Right ventricle myocardium inferior (tissue), 1 donor: ENCODE measurements around the gene MIGA1. TPM values are rescaled to one million over a fixed set of nuclear protein-coding genes. Genes with fewer than 3 reads are reported as not detected.
"Not testable (repeated sequence)": the region's sequence is repeated elsewhere in the genome, so short reads cannot be mapped to it uniquely, and the experiment has no call there.

ENCODE experiments used
- ATAC-seq: fragments of 200-7000 bp; cut with Tn5 transposase; one replicate; pipeline ENCODE4 v1.9.1; 2020; ENCODE audit warnings: mild to moderate bottlenecking, moderate library complexity
- DNase-seq: peaks from one replicate; pipeline ENCODE4 v3.0.0; 2021; ENCODE audit errors: missing footprints
- intact Hi-C: fragments of 100-400 bp; cut with DNase I; formaldehyde crosslinking; loops from one replicate; pipeline ENCODE4 v1.11.0; 2022
- long read RNA-seq: library from polyadenylated mRNA; unstranded; transcript quantifications from one replicate; pipeline ENCODE4 v2.0.0, GENCODE V29; 2021
- total RNA-seq: library from RNA; stranded (reverse); fragmentation: NEBNext Ultra II Directional; extraction: Animal tissue kit (Norgen Biotek cat#: 25700); gene quantifications from one replicate; pipeline ENCODE4 v1.2.1, GENCODE V29; 2021
- donor health status: DM: no; HTN: yes; CAD: no; lungs with severe emphysema.

Gene MIGA1, protein sequence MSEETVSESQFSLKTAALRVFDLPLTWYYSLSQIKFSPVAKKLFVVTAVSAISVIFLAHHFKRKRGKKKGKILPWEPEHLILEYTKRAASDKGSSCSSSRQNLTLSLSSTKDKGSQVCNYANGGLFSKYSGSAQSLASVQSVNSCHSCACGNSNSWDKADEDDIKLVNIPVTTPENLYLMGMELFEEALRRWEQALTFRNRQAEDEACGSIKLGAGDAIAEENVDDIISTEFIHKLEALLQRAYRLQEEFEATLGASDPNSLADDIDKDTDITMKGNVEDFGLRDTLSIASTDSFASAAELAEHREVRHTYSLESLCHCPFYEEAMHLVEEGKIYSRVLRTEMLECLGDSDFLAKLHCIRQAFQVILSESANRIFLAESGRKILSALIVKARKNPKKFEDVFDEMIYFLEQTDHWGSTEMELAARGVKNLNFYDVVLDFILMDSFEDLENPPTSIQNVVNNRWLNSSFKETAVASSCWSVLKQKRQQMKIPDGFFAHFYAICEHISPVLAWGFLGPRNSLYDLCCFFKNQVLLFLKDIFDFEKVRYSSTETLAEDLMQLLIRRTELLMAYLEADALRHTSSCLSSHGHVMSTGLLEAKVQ
- total RNA-seq, result 9.9 TPM
- long read RNA-seq, result 0 reads

DNA sequence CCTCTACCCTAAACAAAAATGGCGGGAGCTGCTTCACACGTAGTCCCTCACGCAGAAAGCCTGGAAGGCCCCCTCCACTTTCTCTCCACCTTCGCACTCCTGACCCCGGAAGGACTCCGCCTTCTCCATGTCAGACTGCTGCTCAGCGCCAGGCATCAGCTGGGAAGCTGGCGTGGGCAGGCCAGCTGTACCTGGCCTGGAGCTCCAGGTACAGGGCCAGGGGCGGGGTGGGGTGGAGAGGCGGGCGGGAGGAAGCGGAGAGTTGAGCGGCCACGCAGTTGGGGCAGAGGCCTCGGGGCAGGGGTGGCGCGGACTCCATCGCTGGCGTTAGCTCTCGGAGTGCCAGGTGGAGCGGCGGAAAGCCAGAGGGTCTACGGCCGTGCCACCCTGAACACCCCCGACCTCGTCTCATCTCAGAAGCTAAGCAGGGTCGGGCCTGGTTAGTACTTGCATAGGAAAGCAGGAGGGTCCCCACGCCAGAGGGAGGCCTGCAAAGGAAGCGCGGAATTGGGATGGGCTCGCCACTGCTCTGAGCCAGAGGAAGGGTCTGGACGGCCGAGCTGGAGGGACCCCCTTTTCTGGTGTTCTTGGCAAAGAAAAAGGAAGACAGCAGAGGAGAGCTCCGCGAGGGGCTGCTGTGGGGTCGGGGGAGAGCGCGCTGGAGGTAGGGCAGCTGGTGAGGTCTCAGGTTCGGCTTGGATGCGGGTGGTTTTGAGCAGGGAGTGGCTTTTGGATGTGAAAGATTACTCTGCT, at the start of gene MIGA1:
MIGA1 (plus strand) TSS at position 121 of the 753 bp plus-strand sequence. CDS start 3,604 bp downstream, outside the sequence.
- ATAC-seq, result peak; percentile 99
- intact Hi-C loops, result loop anchor here (1.0 kb wide), 1 partner anchor 20 kb away; the partner anchor contains the start of gene USP33
- peak; percentile 90 for DNase-seq

DNA sequence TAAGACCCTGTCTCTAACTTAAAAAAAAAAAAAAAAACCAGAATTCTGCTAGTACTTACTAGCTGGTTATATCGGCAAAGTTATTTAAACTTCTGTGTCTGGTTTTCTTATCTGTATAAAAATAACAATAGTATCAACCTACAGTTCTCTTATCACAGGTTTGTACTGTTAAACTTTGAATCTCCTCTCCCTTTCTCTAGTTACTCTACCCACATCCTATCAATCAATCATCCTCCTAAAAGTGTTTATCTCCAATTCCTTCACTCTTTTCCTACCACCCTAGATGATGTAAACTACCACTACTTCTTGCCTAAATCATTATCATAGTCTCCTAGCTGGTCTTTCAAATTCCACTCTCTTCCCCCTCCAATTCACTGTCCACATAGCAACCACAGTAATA, 47.4 kb upstream of the MIGA1 start:
- no peak for ATAC-seq
- no peak for DNase-seq
- intact Hi-C loops, result no loop called here

DNA sequence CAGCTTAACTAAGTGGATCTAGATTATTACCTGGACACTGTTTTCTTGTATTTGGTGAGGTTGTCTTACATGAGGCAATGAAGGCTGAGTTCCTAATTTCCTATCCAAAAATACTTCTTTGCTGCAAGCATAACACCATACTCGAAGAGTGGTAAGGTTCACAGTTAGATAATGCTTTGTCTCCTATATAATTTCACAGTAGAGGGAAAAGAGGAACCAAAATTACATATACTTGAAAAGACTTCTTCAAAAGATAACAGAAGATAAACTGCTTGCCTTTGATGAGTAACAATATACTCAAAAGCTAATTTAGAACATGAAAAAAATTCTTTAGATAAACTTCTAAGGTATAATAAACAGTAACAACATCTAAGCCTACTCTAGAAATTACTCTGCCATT, 40.2 kb upstream of the MIGA1 start:
- no peak for ATAC-seq
- DNase-seq, result no peak
- intact Hi-C loops, result no loop called here

DNA sequence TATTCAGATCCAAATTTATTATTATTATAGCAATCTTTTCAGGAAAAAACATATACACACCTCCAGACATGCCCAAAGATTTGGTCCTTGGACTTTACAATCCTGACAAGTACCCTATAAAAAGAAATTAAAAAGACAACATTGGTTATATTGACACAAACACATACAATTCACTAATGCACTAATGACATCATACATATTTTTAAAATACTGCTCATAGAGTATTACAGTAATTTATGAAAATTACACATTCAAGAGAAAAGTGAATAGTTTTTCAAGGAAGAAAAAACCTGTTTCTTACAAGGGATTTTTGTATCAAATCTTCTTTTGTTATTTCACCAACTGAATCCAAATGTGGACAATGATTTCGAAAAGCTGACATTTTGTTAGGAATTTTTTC, 38.1 kb upstream of the MIGA1 start:
- intact Hi-C loops, result no loop called here
- no peak for ATAC-seq

DNA sequence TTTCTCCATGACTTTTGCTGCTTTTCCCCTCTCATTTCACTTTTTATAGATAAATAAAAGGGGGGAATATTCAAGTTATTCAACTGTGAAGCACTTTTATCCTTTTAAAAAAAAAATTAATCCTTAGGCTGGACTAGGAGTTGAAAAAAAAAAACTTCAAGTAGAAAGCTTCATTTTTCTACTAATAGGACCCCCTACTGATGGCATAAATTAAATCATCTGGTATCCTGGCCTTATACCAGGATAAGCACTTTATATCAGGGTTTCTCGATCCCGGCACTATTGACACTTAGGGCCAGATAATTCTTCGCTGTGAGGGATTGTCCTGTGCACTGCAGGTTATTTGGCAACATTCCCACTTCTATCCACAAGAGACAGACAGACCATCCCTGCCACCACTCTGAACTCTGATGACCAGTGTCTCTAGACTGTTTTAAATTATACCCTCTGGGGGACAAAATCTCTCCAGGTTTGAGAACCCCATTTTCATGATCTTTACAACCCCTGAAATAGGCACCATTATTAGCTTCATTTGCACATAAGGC, 37.4 kb upstream of the MIGA1 start:
- intact Hi-C loops, result no loop called here
- no peak for DNase-seq
- no peak for ATAC-seq

More for the DNA sequence above, 38.1 kb upstream of the MIGA1 start:
- no peak for DNase-seq

DNA sequence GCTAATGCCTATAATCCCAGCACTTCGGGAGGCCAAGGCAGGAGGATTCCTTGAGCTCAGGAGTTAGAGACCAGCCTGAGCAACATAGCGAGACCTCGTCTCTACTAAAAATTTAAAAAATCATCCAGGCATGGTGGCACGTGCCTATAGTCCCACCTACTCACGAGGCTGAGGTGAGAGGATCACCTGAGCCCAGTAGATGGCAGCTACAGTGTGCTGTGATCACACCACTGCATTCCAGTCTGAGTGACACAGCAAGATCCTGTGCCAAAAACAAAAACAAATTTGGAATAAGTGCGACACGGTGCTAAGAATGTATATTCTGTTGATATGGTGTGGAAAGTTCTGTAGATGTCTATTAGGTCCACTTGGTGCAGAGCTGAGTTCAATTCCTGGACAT, 34.9 kb upstream of the MIGA1 start:
- no peak for ATAC-seq
- no peak for DNase-seq
- intact Hi-C loops, result no loop called here

DNA sequence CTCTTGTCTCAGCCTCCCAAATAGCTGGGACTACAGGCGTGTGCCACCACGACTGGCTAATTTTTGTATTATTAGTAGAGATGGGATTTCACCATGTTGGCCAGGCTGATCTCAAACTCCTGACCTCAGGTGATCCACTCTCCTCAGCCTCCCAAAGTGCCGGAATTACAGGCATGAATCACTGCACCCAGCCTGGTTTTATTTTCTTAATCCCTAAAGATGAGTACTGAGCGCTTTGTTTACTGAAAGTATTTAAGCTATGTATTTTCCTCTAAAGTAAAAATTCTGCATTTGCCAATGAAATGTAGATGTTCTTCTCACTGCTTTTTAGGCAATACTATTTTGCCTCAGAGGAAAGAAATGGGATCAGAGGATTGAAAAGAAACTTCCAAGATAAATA, 30.0 kb upstream of the MIGA1 start:
- intact Hi-C loops, ATAC-seq, DNase-seq: not testable (repeated sequence)

DNA sequence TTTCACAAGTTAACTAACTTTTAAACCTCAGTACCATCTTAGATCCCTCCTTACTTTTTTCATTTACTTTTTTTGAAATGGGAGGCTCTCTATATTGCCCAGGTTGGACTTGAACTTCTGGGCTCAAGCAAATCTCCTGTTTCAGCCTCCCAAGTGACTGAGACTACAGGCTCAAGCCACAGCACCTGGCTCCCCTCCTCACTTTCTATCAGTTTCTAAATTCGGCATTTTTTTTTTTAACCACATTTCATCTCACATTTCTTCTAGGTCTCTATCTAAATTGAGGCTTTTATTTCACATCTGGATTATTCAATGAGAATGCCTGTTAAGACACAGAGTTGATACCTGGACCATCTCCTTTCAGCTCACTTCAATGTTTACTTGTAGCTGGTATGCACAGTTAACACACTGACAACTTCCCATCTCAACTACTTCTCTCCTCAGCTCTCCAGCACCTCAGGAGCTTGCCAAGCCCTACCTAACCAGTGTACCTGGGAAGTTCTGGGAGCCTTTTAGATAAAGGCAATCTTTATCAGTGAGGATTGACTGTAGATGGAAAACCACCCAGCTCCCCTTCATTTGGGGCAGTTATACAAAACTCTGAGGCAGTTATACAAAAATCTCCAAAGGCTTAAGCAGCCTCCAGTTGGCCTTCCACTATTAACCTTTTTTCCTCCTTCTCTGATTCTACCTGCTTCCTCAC, 23.2 kb upstream of the MIGA1 start:
- intact Hi-C loops, result loop anchor here (10.0 kb wide), 1 partner anchor 359 kb away; no protein-coding TSS in a partner anchor
- ATAC-seq (no peak), DNase-seq (no peak)

DNA sequence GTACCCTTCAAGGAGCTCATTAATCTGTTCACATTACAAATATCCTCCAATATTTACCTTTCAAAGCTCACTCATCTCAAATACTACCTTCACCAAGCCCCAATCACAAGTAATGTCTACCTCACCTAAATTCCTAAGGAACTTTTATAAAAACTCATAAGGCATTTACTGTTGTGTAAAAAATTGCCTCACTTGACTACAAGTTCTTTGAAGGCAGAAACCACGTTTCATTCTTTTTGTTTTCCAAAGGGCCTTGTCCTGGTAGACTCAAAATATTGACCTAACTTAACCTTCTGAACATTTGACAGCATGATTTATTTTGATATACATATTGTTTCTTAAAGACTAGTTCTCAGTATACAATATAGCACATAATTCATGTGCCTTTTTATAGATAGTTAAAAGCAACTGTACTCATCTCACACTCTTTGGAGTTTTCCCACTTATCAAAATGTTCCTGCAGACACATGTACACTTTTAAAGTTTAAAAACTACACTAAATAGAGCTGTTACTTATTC, 22.3 kb upstream of the MIGA1 start:
- no peak for ATAC-seq
- DNase-seq, result no peak
- intact Hi-C loops, result loop anchor here (10.0 kb wide), 1 partner anchor 358 kb away; no protein-coding TSS in a partner anchor

DNA sequence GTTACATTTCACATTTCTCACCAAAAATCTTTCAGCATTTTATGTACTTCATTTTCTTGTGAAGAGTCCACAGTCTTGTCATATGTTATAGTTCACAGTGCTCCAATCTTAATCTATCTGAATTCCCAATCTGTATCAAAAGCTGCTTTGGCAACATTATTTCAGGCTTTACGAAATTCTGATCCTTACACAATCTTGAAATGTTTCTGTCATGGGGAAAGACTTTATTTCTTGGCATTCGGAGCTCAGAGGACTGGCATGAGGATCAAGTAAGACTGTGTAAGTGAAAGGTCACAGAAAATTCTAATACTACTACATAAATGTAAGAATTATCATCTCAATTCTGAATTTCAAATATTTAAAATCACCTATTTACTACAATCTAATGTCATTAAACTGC, 21.8 kb upstream of the MIGA1 start:
- ATAC-seq (no peak), DNase-seq (no peak)
- intact Hi-C loops, result loop anchor here (10.0 kb wide), 1 partner anchor 357 kb away; no protein-coding TSS in a partner anchor

DNA sequence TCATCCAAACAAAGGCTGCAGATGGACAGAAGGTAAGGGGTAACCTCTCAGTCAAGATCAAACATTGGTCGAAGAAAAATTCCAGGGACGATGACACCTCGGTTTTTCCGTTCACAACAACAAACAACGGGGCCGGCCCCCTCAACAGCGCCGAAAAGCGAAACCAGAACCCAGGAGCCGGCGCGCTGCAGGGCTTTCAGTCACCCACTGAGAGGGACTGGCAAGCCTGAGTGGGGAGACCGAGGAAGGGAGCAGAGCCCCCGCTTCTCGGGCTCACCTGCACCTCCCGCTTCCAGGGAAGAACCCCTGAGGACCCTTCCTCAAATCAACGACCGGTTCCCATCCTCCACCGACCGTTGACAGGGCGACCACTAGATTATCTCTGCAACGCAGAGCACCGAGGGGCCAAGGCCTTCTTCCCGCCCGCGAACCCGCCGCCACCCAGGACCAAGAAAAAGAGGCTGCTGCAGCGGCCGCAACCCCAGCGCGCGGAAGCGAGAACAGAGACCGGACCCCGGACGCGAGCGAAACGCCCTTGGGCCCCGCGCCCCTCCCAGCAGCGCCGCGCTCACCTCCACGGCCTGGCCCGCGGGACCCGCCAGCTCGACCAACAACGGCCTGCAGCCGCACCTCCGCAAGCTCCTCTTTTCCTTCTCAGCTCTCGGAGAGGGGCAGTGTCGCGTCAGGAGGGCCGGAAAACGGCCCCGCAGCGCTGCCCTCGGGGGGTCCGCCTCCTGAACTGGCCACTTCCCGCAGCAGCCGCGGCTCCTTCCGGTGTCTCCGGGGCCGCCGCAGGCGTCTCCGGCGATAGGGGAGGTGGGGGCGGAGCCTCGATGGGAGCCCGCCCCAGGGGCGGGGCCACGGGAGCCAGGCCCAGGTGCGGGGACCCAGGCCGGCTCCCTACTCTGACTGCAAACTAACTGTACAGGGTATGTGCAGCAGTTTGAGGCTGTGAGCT, 20.1 kb upstream of the MIGA1 start, which contains the start of gene USP33:
USP33 (minus strand) TSS at position 782 of the 958 bp plus-strand sequence. CDS start 18,155 bp downstream, outside the sequence.
- peak; percentile 99 for ATAC-seq
- DNase-seq, result peak; percentile 93
- intact Hi-C loops, result loop anchor here (1.0 to 10.0 kb wide), 2 partner anchors 20 to 355 kb away; partner anchors contain the start of gene MIGA1

DNA sequence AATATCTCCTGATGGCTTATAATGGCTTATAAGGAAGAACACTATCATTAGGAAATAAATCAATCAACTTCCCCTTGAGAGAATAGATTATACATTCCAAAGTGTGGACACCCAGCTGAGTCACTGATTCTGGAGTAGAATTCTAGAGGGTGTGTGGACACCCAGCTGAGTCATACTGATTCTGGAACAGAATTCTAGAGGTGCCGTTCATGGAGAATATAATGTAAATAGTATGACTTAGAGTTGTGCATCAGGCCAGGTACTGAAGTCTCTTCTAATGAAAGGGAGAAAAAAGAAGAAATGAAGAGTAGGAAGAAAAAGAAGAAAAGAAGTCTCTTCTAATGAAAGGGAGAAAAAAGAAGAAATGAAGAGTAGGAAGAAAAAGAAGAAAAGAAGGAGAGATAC, 17.4 kb upstream of the MIGA1 start:
- intact Hi-C loops, result no loop called here

DNA sequence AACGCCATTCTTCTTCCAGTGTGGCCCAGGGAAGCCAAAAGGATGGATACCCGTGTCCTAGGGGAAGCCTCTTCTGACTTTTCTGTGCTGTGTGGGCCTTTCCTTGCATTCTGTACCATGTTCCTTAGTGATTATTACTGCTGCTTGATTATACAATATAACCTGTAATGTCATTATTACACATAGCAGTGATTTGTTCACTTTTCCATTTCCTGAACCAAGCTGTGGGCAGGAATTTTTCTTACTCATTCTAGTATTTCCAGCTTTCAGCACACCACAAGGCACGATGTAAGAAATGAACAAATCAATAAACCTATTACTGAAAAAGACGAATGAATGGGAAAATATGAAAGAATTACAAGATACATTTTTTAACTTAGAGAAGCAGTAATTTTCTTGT, 11.4 kb upstream of the MIGA1 start:
- intact Hi-C loops, result no loop called here
- ATAC-seq (no peak), DNase-seq (no peak)

More for the DNA sequence above, 17.4 kb upstream of the MIGA1 start:
- no peak for ATAC-seq
- no peak for DNase-seq

DNA sequence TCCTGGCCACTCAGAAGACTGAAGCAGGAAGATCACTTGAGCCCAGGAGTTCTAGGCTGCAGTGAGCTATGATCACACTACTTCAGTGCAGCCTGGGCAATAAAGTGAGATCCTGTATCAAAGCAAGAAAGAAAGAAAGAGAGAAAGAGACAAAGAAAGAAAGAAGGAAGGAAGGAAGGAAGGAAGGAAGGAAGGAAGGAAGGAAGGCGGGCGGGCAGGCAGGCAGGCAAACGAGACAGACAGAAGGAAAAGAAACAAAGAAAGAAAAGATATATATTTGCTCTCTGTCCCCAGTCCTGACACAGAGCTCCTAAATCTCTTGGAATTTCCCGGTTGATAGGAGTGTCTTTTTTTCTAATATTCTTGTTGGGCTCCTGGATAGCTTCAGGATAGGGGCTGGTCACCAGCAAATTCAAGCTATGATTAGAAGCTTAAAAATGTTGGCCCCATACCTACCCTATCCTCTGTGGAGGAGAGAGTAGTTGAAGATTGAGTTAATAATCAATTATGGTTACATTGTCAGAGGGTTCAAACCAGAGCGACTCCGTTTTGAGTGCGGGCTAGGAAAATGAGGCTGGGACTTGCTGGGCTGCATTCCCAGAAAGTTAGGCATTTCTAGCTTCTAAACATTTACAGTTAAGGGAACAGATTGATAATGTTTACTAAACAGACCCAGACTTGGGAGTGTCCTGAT, 3.3 kb upstream of the MIGA1 start:
- DNase-seq (no peak), ATAC-seq (no peak)
- intact Hi-C loops, result no loop called here

DNA sequence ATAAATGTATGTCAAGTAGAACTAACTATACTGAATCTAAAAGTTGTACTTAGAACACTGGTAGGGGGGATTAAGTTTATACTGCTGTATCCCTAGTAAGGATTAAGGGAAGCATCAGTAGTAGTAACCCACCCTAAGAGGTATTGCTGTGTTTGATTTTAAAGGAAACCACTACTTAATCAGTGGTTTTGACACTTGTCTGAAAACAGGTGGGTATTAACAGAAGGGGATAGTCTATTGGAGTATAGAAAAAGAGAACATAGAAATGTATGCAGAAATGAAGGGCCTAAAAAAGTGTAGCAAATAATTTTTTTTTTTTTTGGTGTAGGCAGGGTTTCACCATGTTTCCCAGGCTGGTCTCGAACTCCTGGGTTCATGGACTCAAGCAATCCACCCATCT, 2.2 kb downstream of the MIGA1 start:
- ATAC-seq, result no peak
- intact Hi-C loops, result no loop called here
- no peak for DNase-seq

DNA sequence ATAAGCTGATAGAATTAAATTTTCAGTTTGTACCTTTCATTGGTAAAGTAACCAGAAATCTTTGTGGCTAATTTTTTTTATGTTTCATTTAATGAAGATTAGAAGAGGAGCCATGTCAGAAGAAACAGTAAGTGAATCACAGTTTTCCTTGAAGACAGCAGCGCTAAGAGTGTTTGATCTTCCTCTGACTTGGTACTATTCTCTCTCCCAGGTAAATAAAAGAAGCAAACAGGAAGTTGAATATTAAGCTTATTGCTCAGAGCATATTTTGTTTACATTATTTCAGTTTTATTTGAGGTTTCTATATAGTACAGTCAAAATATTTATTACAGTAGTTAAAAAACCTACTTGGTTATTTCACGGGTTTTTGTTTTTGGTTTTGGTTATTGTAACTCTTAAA, 3.7 kb downstream of the MIGA1 start:
- DNase-seq (no peak), ATAC-seq (no peak)
- intact Hi-C loops, result no loop called here
